OCI-LY7 (cell line): ENCODE measurements around the gene AHR. TPM values are rescaled to one million over a fixed set of nuclear protein-coding genes. Genes with fewer than 3 reads are reported as not detected.

ENCODE experiments used
- BruUV-seq: library from RNA; stranded (reverse); fragments of 400-500 nt; replicated peaks from 2 replicates; lab custom pipeline; 2021; lab: Mats Ljungman, UMichigan
- CTCF ChIA-PET: fragments of 300-600 bp; sonication (Branson Sonifier 250); formaldehyde crosslinking; loops from one replicate; lab custom pipeline; 2022; ENCODE audit warnings: antibody characterized with exemption; ENCODE audit not compliant: unreplicated experiment; lab: Charles Lee
- POLR2A ChIA-PET: fragments of 300-600 bp; sonication (Branson Sonifier 250); formaldehyde crosslinking; loops from one replicate; lab custom pipeline; 2022; ENCODE audit warnings: antibody characterized with exemption; lab: Charles Lee
- DNase-seq: peaks from one replicate; pipeline ENCODE4 v3.0.0-alpha.2; 2015; ENCODE audit warnings: low spot score
- H2AFZ ChIP-seq: fragments of 200-600 bp; sonication (generic), shearing (Covaris generic); 2 replicates; pipeline ENCODE4 v1.6.1; 2014; ENCODE audit warnings: mild to moderate bottlenecking, antibody characterized with exemption, low read length, moderate library complexity
- H3K27ac ChIP-seq: fragments of 200-600 bp; sonication (generic); 2 replicates; pipeline ENCODE4 v1.5.1; 2014; ENCODE audit warnings: mixed run types, low read depth, mild to moderate bottlenecking, moderate library complexity, low read length, inconsistent platforms; ENCODE audit not compliant: poor library complexity, severe bottlenecking
- H3K36me3 ChIP-seq: fragments of 200-600 bp; sonication (generic); 2 replicates; pipeline ENCODE4 v1.6.1; 2014; ENCODE audit warnings: mild to moderate bottlenecking, antibody characterized with exemption, low read length, moderate library complexity, mixed read lengths; ENCODE audit not compliant: insufficient read depth
- H3K4me1 ChIP-seq: fragments of 200-600 bp; sonication (generic); 2 replicates; pipeline ENCODE4 v1.5.1; 2014; ENCODE audit warnings: mild to moderate bottlenecking, low read length; ENCODE audit not compliant: insufficient read depth, poor library complexity, severe bottlenecking
- H3K4me2 ChIP-seq: fragments of 200-600 bp; sonication (generic); 2 replicates; pipeline ENCODE4 v1.6.1; 2014; ENCODE audit warnings: mild to moderate bottlenecking, low read length
- H3K4me3 ChIP-seq: fragments of 200-600 bp; sonication (generic); 2 replicates; pipeline ENCODE4 v1.5.1; 2014; ENCODE audit warnings: mild to moderate bottlenecking, low read depth, low read length; ENCODE audit not compliant: poor library complexity, severe bottlenecking
- H3K79me2 ChIP-seq: fragments of 200-600 bp; sonication (generic); 2 replicates; pipeline ENCODE4 v1.6.1; 2016; ENCODE audit warnings: low read depth, mild to moderate bottlenecking, low read length, moderate library complexity, mixed read lengths; ENCODE audit not compliant: insufficient read depth
- H3K9me2 ChIP-seq: fragments of 200-600 bp; sonication (generic); 2 replicates; pipeline ENCODE4 v1.6.1; 2016; ENCODE audit warnings: mild to moderate bottlenecking, low read length, mixed read lengths; ENCODE audit not compliant: insufficient read depth
- H3K9me3 ChIP-seq: fragments of 200-600 bp; sonication (generic); 2 replicates; pipeline ENCODE4 v1.6.1; 2014; ENCODE audit warnings: mild to moderate bottlenecking, mixed run types, low read length, mixed read lengths
- H4K20me1 ChIP-seq: fragments of 200-600 bp; sonication (generic); 2 replicates; pipeline ENCODE4 v1.6.1; 2014; ENCODE audit warnings: mild to moderate bottlenecking, antibody characterized with exemption, low read length, moderate library complexity, mixed read lengths; ENCODE audit not compliant: insufficient read depth
- CTCF ChIP-seq: fragments of 200-600 bp; sonication (generic); conservative IDR thresholded peaks from 2 replicates; pipeline ENCODE4 v1.5.1; 2014; ENCODE audit warnings: mild to moderate bottlenecking, antibody characterized with exemption, low read length, moderate library complexity, mixed read lengths
- EZH2phosphoT487 ChIP-seq: fragments of 200-600 bp; sonication (generic); IDR thresholded peaks from 2 replicates; pipeline ENCODE4 v1.6.1; 2018; ENCODE audit warnings: low read depth, borderline replicate concordance, mild to moderate bottlenecking, mixed run types, antibody characterized with exemption, low read length, moderate library complexity, mixed read lengths
- intact Hi-C: fragments of 100-400 bp; cut with micrococcal nuclease; formaldehyde crosslinking; loops from one replicate; pipeline ENCODE4 v1.10.0; 2022; ENCODE audit not compliant: unreplicated experiment
- total RNA-seq, 2 experiments: library from RNA; depleted of rRNA in 1 of 2; stranded (reverse); fragments of >200 nt in 1 of 2; shearing (Covaris generic) in 1 of 2; gene quantifications; 2 replicates each; pipeline ENCODE4 v1.2.3, GENCODE V29; 2014 to 2022

Gene AHR
- total RNA-seq, 2 experiments from 2014 or later, result not detected

- POLR2A ChIA-PET, result no interaction called here
- no peak for DNase-seq
Measured at GRCh38 chr7:17369691-17370426, 71.4 kb downstream of the AHR start.

GRCh38 chr7:17370901-17371585 lies 72.6 kb downstream of the AHR start:
- no peaks in the 10 kb centered on the region for H3K9me3 ChIP-seq
- H3K27ac ChIP-seq, result no peak overlapping the region
- TF ChIP-seq CTCF, result no peak
- no peak for TF ChIP-seq EZH2phosphoT487
- H3K4me1 ChIP-seq, result no peaks in the 10 kb centered on the region
- CTCF ChIA-PET, result no interaction called here
- no TSS peak for BruUV-seq
- no peaks in the 10 kb centered on the region for H3K9me2 ChIP-seq
- H3K4me3 ChIP-seq, result no peak overlapping the region
- no peaks in the 10 kb centered on the region for H4K20me1 ChIP-seq
- H3K4me2 ChIP-seq, result no peak overlapping the region
- POLR2A ChIA-PET, result interaction anchor here (0.6 to 0.7 kb wide), 2 partner anchors 109 to 742 kb away, joined by 3 to 5 read pairs; no protein-coding TSS in a partner anchor
- intact Hi-C loops, result no loop called here
- no peaks in the 10 kb centered on the region for H3K79me2 ChIP-seq
- H2AFZ ChIP-seq, result no peak overlapping the region
- DNase-seq, result no peak
- no peaks in the 10 kb centered on the region for H3K36me3 ChIP-seq

More at GRCh38 chr7:17369691-17370426, 71.4 kb downstream of the AHR start:
- BruUV-seq, result no TSS peak
- no peak overlapping the region for H3K27ac ChIP-seq
- no peaks in the 10 kb centered on the region for H3K4me1 ChIP-seq
- H3K4me3 ChIP-seq, result no peak overlapping the region
- CTCF ChIA-PET, result no interaction called here
- no peaks in the 10 kb centered on the region for H3K79me2 ChIP-seq
- intact Hi-C loops, result no loop called here
- no peak overlapping the region for H2AFZ ChIP-seq
- no peak overlapping the region for H3K4me2 ChIP-seq
- H3K36me3 ChIP-seq, result no peaks in the 10 kb centered on the region
- no peak for TF ChIP-seq EZH2phosphoT487
- TF ChIP-seq CTCF, result no peak
- H3K9me2 ChIP-seq, result no peaks in the 10 kb centered on the region
- H3K9me3 ChIP-seq, result no peaks in the 10 kb centered on the region
- no peaks in the 10 kb centered on the region for H4K20me1 ChIP-seq
